ENCODE data around the gene CA9. TPM values are rescaled to one million over a fixed set of nuclear protein-coding genes. Genes with fewer than 3 reads are reported as not detected.
A peak's percentile ranks its signal among the peaks of the same experiment; 100 is the strongest.
"Not testable (repeated sequence)": the region's sequence is repeated elsewhere in the genome, so short reads cannot be mapped to it uniquely, and the experiment has no call there.

The CA9 gene
- total RNA-seq, 1 donor from 2014 or later = 0.98 TPM

DNA sequence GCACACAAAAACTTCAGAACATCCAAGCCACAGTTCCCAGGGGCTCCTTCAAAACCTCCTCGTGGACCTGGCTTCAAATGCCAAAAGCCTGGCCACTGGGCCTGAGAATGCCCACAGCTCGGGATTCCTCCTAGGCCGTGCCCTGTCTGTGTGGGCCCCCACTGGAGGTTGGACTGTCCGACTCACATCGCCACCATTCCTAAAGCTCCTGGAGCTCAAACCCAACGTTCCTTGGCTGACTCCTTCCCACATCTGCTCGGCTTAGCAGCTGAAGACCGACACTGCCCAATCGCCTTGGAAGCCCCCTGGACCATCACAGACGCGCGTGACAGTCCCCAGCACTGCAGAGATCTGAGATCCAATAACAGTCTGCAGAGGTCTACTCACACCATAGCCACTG lies 30.7 kb upstream of the CA9 start:
- no peaks in the 10 kb centered on the region for H3K36me3 ChIP-seq
- intact Hi-C loops (cut with DNase I) = no loop called here
- H3K9me3 ChIP-seq = no peaks in the 10 kb centered on the region
- peaks cover 16% of the 10 kb centered on the region for H3K4me1 ChIP-seq
- TF ChIP-seq POLR2A (IDR thresholded peaks at IDR 0.05) (no peak), CTCF (IDR thresholded peaks at IDR 0.05) (no peak), POLR2AphosphoS5 (IDR thresholded peaks at IDR 0.05; ENCODE audit: insufficient read depth in 1 of 2, low read depth in 1 of 2) (no peak)
- H3K27me3 ChIP-seq = no peaks in the 10 kb centered on the region
- DNase-seq (ENCODE audit: extremely low spot score in 2 of 2) = no peak
- H3K4me3 ChIP-seq = no peak overlapping the region
- H3K27ac ChIP-seq = no peak overlapping the region

GRCh38 chr9:35645736-35646135 lies 28.0 kb upstream of the CA9 start:
- H3K36me3 ChIP-seq; DNase-seq (ENCODE audit: extremely low spot score in 2 of 2); H3K9me3 ChIP-seq; H3K27me3 ChIP-seq: not testable (repeated sequence)
- H3K4me3 ChIP-seq = peak overlapping the region; percentile 48 to 60
- intact Hi-C loops (cut with DNase I) = loop anchor here (1.0 kb wide), 1 partner anchor 83 kb away; no protein-coding TSS in a partner anchor
- H3K27ac ChIP-seq = peak overlapping the region; percentile 93
- H3K4me1 ChIP-seq = peaks cover 26% of the 10 kb centered on the region

GRCh38 chr9:35646153-35646532 lies 27.6 kb upstream of the CA9 start:
- TF ChIP-seq POLR2A (IDR thresholded peaks at IDR 0.05) (no peak), CTCF (IDR thresholded peaks at IDR 0.05) (no peak), POLR2AphosphoS5 (IDR thresholded peaks at IDR 0.05; ENCODE audit: insufficient read depth in 1 of 2, low read depth in 1 of 2) (no peak)
- H3K27ac ChIP-seq = peak overlapping the region; percentile 93

DNA sequence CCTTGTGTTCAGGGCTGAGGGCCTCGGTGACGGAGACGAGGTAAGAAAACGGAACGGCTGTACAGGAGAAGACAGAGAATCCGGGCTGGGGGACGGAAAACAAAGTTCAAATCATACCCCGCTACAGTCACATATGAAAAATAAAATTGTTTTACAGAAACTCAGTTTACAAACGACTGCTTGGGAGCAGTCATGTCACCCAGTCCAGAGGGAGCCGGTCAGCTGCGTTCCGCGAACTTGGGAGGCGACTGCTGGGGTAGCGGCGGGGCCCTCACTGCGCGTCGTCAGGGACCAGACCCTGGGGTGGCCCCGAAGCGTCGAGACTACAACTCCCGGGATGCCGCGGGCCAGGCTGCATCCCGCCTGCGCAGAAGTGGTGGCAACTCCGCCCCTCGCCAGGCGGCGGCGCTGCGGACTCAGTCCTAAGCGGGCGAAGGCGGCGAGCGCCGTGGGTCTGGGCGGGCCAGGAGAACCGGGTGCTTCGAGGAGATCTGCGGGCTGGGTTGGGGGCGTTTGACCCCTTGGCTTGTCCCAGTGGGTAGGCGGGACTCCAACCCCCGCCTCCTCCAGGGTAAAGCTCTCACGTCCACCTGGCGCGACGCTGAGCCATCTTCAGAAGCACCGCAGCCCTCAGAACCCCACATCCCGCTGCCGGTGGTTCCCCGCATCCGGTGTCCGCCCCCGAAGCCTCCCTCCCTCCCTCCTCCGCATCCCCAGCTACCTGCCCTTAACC lies 27.0 kb upstream of the CA9 start:
- Histone ChIP-seq H3K4me3 (peak overlapping the region; percentile 48 to 60), H3K27ac (peak overlapping the region; percentile 93), H3K4me1 (peaks cover 26% of the 10 kb centered on the region), H3K9me3 (no peaks in the 10 kb centered on the region), H3K27me3 (no peaks in the 10 kb centered on the region), H3K36me3 (no peaks in the 10 kb centered on the region)
- intact Hi-C loops (cut with DNase I) = loop anchor here (1.0 kb wide), 1 partner anchor 82 kb away; no protein-coding TSS in a partner anchor
- TF ChIP-seq POLR2A (IDR thresholded peaks at IDR 0.05) = peak in 1 of 2 donors; percentile 94
- peak; percentile 89 to 97 (median 95) for TF ChIP-seq CTCF (IDR thresholded peaks at IDR 0.05)
- peak; percentile 91 to 99 for TF ChIP-seq POLR2AphosphoS5 (IDR thresholded peaks at IDR 0.05; ENCODE audit: insufficient read depth in 1 of 2, low read depth in 1 of 2)
- DNase-seq (ENCODE audit: extremely low spot score in 2 of 2) = no peak

More at GRCh38 chr9:35646153-35646532, 27.6 kb upstream of the CA9 start:
- intact Hi-C loops (cut with DNase I) = loop anchor here (1.0 kb wide), 1 partner anchor 82 kb away; no protein-coding TSS in a partner anchor
- DNase-seq (ENCODE audit: extremely low spot score in 2 of 2) = no peak
- Histone ChIP-seq H3K4me3 (peak overlapping the region; percentile 48 to 60), H3K36me3 (no peaks in the 10 kb centered on the region), H3K4me1 (peaks cover 26% of the 10 kb centered on the region), H3K27me3 (no peaks in the 10 kb centered on the region), H3K9me3 (no peaks in the 10 kb centered on the region)

DNA sequence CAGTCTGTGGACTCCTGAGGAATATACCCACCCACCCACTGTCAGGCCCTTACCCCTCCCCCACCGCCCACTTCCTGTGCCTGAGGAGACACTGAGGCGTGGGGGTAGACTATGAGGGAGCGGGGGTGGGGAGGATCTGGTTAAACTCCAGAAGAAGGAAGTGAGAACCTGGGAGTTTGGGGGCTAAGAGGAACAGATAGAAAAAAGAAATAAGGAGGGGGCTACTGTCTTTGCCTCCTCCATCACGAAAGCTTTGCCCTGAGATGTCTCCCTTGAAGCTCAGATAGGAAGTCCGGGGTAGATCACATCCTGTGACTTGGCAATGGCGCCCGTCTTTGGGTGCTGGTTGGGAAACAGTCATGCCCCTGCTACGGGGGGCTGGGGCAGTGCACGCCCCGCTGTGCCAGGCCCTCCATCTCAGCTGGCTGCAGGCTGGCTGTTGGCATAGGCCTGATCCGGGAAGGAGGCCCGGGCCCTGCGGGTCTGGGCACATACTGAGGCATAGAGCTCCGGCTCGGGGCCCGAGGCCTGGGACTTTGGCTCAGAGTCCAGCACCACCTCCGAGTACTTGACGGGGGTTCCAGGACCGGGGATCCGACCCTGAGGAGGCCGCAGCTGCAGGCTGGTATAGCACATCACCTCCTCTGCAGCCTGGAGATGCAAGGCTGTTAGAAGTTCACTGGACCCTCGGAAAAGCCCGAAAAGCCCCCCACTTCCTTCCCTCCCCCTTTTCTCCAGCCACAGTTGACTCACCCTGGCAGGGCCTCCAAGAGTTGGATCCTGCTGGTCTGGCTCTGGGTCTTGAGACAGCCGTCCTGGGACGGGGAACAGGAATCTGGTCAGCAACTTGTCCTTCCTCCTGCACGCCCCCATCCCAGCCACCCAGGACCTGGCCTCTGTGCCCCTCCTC lies 24.0 kb upstream of the CA9 start:
- peak overlapping the region; percentile 56 for H3K27ac ChIP-seq
- peak in 1 of 2 donors; percentile 85 for DNase-seq (ENCODE audit: extremely low spot score in 2 of 2)

More for the DNA sequence above, 24.0 kb upstream of the CA9 start:
- TF ChIP-seq POLR2A (IDR thresholded peaks at IDR 0.05) (no peak), CTCF (IDR thresholded peaks at IDR 0.05) (no peak), POLR2AphosphoS5 (IDR thresholded peaks at IDR 0.05; ENCODE audit: insufficient read depth in 1 of 2, low read depth in 1 of 2) (no peak)
- Histone ChIP-seq H3K36me3 (no peaks in the 10 kb centered on the region), H3K27me3 (no peaks in the 10 kb centered on the region), H3K4me1 (peaks cover 26% of the 10 kb centered on the region), H3K4me3 (peak overlapping the region; percentile 7 to 19), H3K9me3 (no peaks in the 10 kb centered on the region)
- intact Hi-C loops (cut with DNase I) = loop anchor here (10.0 kb wide), 1 partner anchor 165 kb away; the partner anchor contains the start of genes HINT2 and SPAG8

All from vagina (tissue), 2 donors.